Measurements from ENCODE around the gene RAB4A.

DNA sequence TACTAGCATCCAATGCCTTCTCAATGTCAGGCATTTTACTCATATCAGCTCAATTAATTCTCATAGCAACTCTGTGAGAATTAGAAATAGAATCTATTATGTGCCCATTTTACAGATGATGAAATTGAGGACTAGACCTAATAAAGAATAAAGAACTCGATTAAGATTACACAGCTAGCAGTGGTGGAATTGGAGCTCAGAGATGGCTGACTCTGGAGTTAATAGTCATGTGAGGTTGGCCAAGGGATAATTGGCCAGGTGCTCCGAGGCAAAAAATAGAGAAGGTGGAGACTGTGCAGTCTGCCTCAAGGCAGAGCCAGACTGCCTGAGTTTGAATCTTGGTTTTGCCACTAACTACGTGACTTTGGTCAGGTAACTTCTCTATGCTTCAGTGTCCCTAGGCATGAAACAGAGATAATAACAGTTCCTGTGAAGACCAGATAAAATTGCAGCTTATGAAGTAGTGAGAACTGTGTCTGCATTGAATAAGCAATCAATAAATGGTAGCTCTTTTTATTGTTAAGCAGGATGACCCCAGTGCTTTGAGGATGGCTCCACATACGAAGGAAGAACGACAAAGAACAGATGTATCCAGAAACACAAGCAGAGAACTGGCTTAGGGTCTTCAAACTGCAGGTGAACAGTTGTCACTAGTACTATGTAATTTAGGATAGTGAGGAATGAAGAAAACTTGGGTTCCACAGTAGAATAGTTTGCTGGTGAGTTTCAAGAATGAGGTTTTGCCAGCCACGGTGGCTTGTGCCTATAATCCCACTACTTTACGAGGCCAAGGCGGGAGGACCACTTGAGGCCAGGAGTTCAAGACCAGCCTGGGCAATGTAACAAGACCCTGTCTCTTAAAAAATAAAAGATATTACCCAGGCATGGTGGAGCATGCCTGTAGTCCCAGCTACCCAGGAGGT, 78.8 kb downstream of the RAB4A start:
- TF ChIP-seq POLR2A (IDR thresholded peaks at IDR 0.05; ENCODE audit: low read length) = no peak
- TF ChIP-seq GATA1 (IDR thresholded peaks at IDR 0.05; ENCODE audit: low read depth, low read length) = no peak

Measured in erythroblast (primary cell).